ENCODE results near the gene MAP6.
A peak's percentile ranks its signal among the peaks of the same experiment; 100 is the strongest.

The MAP6 gene

DNA sequence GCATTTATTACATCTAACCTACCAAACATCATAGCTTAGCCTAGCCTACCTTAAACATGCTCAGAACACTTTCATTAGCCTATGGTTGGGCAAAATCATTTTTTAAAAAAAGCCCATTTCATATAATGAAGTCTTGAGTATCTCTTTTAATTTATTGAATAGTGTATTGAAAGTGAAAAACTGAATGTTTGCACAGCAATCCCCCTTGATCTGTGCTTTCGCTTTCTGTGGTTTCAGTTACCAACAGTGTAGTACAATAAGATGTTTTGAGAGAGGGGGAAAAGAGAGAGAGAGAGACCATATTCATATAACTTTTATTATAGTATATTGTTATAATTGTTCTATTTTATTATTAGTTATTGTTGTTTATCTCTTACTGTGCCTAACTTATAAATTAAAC, 8.4 kb upstream of the MAP6 start:
- no peaks in the 10 kb centered on the region for H3K79me2 ChIP-seq (ENCODE audit: control insufficient read depth, insufficient read depth, low read length, poor library complexity)
- H3K36me3 ChIP-seq (ENCODE audit: control insufficient read depth in 1 of 2, insufficient read depth in 2 of 2, low read length in 2 of 2), result no peaks in the 10 kb centered on the region
- no CpG with 5 or more reads among the region's 1 CpG for WGBS (ENCODE audit: extremely low coverage, insufficient coverage, insufficient read length)
- no peak overlapping the region for H2AK5ac ChIP-seq (ENCODE audit: low read length)
- H3K4ac ChIP-seq (ENCODE audit: low read depth, low read length), result no peak overlapping the region
- H3K9ac ChIP-seq (ENCODE audit: low read length), result no peak overlapping the region
- H3K9me3 ChIP-seq (ENCODE audit: insufficient read depth, low read depth, low read length), result peaks cover 1% of the 10 kb centered on the region
- no peak overlapping the region for H4K12ac ChIP-seq (ENCODE audit: low read depth, low read length)
- H3K18ac ChIP-seq (ENCODE audit: low read length), result no peak overlapping the region
- H4K8ac ChIP-seq (ENCODE audit: low read depth, low read length), result no peak overlapping the region
- H3K4me3 ChIP-seq (ENCODE audit: low read depth, low read length), result no peak overlapping the region
- no peaks in the 10 kb centered on the region for H3K79me1 ChIP-seq (ENCODE audit: low read length)
- no peak overlapping the region for H3K14ac ChIP-seq (ENCODE audit: low read length)
- no peak overlapping the region for H4K91ac ChIP-seq (ENCODE audit: low read depth, low read length)
- H3K23ac ChIP-seq (ENCODE audit: low read length), result no peak overlapping the region
- H2BK5ac ChIP-seq (ENCODE audit: low read depth, low read length, poor library complexity), result no peak overlapping the region
- H2BK120ac ChIP-seq (ENCODE audit: insufficient read depth, low read length, poor library complexity), result no peak overlapping the region
- H3K4me2 ChIP-seq (ENCODE audit: low read length), result no peak overlapping the region
- no peak overlapping the region for H2AFZ ChIP-seq (ENCODE audit: insufficient read depth, low read length, poor library complexity)
- no peak overlapping the region for H2BK12ac ChIP-seq (ENCODE audit: low read length)
- H3K27ac ChIP-seq (ENCODE audit: low read depth, low read length), result no peak overlapping the region
- no peaks in the 10 kb centered on the region for H3K27me3 ChIP-seq (ENCODE audit: insufficient read depth, low read length)
- DNase-seq, result no peak
- no peaks in the 10 kb centered on the region for H3K4me1 ChIP-seq (ENCODE audit: control insufficient read depth in 1 of 2, insufficient read depth in 2 of 2, low read length in 2 of 2)

DNA sequence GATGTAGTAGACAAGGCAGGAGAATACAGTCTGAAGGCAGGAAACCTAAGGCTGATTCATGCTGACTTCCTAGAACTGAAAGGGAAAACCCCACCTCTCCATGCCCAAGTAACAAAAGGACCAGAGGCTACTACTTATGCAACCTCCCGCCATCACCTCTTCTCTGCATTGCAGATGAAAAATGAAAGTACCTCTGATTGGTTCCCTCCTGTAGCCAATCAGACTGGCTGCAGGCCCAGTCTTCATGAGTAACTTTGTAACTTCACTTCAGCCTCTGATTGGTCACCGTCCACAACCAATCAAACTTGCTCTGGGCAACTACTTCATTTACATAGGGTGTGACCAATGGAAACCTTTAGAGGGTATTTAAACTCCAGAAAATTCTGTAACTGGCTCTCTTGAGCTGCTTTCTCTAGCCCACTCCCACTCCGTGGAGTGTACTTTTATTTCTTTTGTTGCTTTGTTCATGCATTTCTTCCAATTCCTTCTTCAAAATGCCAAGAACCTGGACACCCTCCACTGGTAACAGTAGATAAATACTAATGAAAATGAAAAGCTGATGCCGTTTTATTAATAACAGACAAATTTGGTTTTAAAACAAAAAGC, 5.2 kb upstream of the MAP6 start:
- Histone ChIP-seq H3K79me1 (ENCODE audit: low read length) (no peaks in the 10 kb centered on the region), H3K4me1 (ENCODE audit: control insufficient read depth in 1 of 2, insufficient read depth in 2 of 2, low read length in 2 of 2) (no peaks in the 10 kb centered on the region), H2BK12ac (ENCODE audit: low read length) (no peak overlapping the region), H3K79me2 (ENCODE audit: control insufficient read depth, insufficient read depth, low read length, poor library complexity) (no peaks in the 10 kb centered on the region), H3K9me3 (ENCODE audit: insufficient read depth, low read depth, low read length) (peaks cover 3% of the 10 kb centered on the region), H3K9ac (ENCODE audit: low read length) (no peak overlapping the region), H4K8ac (ENCODE audit: low read depth, low read length) (no peak overlapping the region), H4K12ac (ENCODE audit: low read depth, low read length) (no peak overlapping the region), H2BK5ac (ENCODE audit: low read depth, low read length, poor library complexity) (no peak overlapping the region), H3K18ac (ENCODE audit: low read length) (no peak overlapping the region), H4K91ac (ENCODE audit: low read depth, low read length) (no peak overlapping the region), H3K27me3 (ENCODE audit: insufficient read depth, low read length) (peaks cover 17% of the 10 kb centered on the region), H3K4me2 (ENCODE audit: low read length) (no peak overlapping the region), H3K36me3 (ENCODE audit: control insufficient read depth in 1 of 2, insufficient read depth in 2 of 2, low read length in 2 of 2) (no peaks in the 10 kb centered on the region), H2AFZ (ENCODE audit: insufficient read depth, low read length, poor library complexity) (no peak overlapping the region), H2AK5ac (ENCODE audit: low read length) (no peak overlapping the region), H3K27ac (ENCODE audit: low read depth, low read length) (no peak overlapping the region), H2BK120ac (ENCODE audit: insufficient read depth, low read length, poor library complexity) (no peak overlapping the region), H3K4ac (ENCODE audit: low read depth, low read length) (no peak overlapping the region), H3K14ac (ENCODE audit: low read length) (no peak overlapping the region), H3K23ac (ENCODE audit: low read length) (no peak overlapping the region), H3K4me3 (ENCODE audit: low read depth, low read length) (no peak overlapping the region)
- DNase-seq, result peak; percentile 12 to 30
- no CpG with 5 or more reads among the region's 4 CpGs for WGBS (ENCODE audit: extremely low coverage, insufficient coverage, insufficient read length)

DNA sequence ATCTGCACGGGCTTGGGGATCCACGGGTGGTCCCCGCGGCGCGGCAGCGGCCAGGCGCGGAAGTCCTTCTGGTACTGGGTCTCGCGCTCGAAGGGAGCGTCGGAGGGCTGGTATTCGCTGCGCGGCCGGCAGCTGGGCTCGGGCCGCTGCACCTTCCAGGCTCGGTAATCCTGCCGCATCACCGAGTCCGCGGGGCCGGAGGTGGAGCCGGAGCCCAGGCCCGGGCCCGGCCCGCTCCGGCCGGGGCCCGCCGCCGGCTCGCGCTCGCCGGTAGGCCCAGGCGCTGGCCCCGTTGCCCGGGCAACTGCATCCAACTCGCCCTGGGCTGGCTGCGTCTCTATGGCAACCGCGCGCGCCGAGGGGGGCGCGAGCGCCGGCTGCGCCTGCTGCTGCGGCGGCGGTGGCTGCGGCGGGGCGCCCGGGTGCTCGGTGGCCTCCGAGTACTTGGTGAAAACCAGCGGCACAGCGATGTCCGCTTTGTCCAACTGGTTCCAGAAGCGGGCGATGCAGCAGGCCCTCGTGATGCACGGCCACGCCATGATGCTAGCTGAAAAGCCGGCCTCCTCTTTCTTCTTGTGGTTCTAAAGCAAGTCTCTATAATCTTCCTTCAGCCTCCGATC, 897 bp downstream of the MAP6 start:
- H4K12ac ChIP-seq (ENCODE audit: low read depth, low read length), result no peak overlapping the region
- H3K9ac ChIP-seq (ENCODE audit: low read length), result no peak overlapping the region
- peak overlapping the region; percentile 54 for H3K4me3 ChIP-seq (ENCODE audit: low read depth, low read length)
- H2BK5ac ChIP-seq (ENCODE audit: low read depth, low read length, poor library complexity), result no peak overlapping the region
- H3K23ac ChIP-seq (ENCODE audit: low read length), result no peak overlapping the region
- no peaks in the 10 kb centered on the region for H3K79me1 ChIP-seq (ENCODE audit: low read length)
- H3K18ac ChIP-seq (ENCODE audit: low read length), result no peak overlapping the region
- no CpG with 5 or more reads among the region's 73 CpGs for WGBS (ENCODE audit: extremely low coverage, insufficient coverage, insufficient read length)
- H2BK12ac ChIP-seq (ENCODE audit: low read length), result no peak overlapping the region
- no peak overlapping the region for H3K14ac ChIP-seq (ENCODE audit: low read length)
- no peak overlapping the region for H4K91ac ChIP-seq (ENCODE audit: low read depth, low read length)
- no peaks in the 10 kb centered on the region for H3K79me2 ChIP-seq (ENCODE audit: control insufficient read depth, insufficient read depth, low read length, poor library complexity)
- no peaks in the 10 kb centered on the region for H3K36me3 ChIP-seq (ENCODE audit: control insufficient read depth in 1 of 2, insufficient read depth in 2 of 2, low read length in 2 of 2)
- peaks cover 3% of the 10 kb centered on the region for H3K9me3 ChIP-seq (ENCODE audit: insufficient read depth, low read depth, low read length)
- no peak overlapping the region for H2BK120ac ChIP-seq (ENCODE audit: insufficient read depth, low read length, poor library complexity)
- peak overlapping the region; percentile 84 for H3K4me2 ChIP-seq (ENCODE audit: low read length)
- peaks cover 6 to 10% of the 10 kb centered on the region in 2 experiments for H3K4me1 ChIP-seq (ENCODE audit: control insufficient read depth in 1 of 2, insufficient read depth in 2 of 2, low read length in 2 of 2)
- no peak overlapping the region for H4K8ac ChIP-seq (ENCODE audit: low read depth, low read length)
- no peak overlapping the region for H2AK5ac ChIP-seq (ENCODE audit: low read length)
- peaks cover 56% of the 10 kb centered on the region for H3K27me3 ChIP-seq (ENCODE audit: insufficient read depth, low read length)
- peak in 1 of 2 donors; percentile 17 for DNase-seq
- no peak overlapping the region for H2AFZ ChIP-seq (ENCODE audit: insufficient read depth, low read length, poor library complexity)
- no peak overlapping the region for H3K27ac ChIP-seq (ENCODE audit: low read depth, low read length)
- no peak overlapping the region for H3K4ac ChIP-seq (ENCODE audit: low read depth, low read length)

DNA sequence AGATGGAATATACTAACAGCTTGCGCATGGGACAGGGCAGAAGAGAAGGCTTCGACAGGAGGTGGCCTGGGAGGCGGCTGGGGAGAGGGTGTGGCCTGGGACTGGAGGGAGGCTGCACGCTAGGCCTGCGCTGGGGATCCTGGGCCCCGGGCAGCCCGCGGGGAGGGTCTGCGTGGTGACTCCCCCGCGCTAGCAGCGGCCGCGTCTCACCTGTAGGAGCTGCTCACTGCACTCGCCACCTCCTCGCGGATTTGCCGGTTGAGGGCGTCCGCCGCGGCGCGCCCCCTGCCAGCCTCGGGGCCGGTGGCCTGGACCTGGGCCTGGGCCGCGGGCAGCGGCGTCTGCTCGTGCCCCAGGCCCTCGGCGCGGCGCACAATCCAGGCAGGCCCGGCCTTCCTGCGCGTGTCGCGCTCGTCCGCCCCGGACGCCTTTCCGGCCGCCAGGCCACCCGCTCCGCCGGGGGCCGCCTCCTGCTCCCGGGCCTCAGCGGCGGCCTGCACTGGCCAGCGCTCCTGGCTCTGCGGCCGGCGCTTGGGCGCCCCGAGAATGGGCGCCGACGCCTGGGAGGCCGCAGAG, 1.5 kb downstream of the MAP6 start:
- no peak overlapping the region for H3K4ac ChIP-seq (ENCODE audit: low read depth, low read length)
- H3K4me1 ChIP-seq (ENCODE audit: control insufficient read depth in 1 of 2, insufficient read depth in 2 of 2, low read length in 2 of 2), result peaks cover 6 to 10% of the 10 kb centered on the region in 2 experiments
- no peak overlapping the region for H2BK120ac ChIP-seq (ENCODE audit: insufficient read depth, low read length, poor library complexity)
- H3K14ac ChIP-seq (ENCODE audit: low read length), result no peak overlapping the region
- no peak overlapping the region for H2AFZ ChIP-seq (ENCODE audit: insufficient read depth, low read length, poor library complexity)
- H3K9ac ChIP-seq (ENCODE audit: low read length), result no peak overlapping the region
- no peak overlapping the region for H2BK12ac ChIP-seq (ENCODE audit: low read length)
- no peak overlapping the region for H4K91ac ChIP-seq (ENCODE audit: low read depth, low read length)
- H3K4me2 ChIP-seq (ENCODE audit: low read length), result peak overlapping the region; percentile 84
- H3K27ac ChIP-seq (ENCODE audit: low read depth, low read length), result no peak overlapping the region
- peak in 1 of 2 donors; percentile 17 for DNase-seq
- H4K8ac ChIP-seq (ENCODE audit: low read depth, low read length), result no peak overlapping the region
- H3K23ac ChIP-seq (ENCODE audit: low read length), result no peak overlapping the region
- peaks cover 56% of the 10 kb centered on the region for H3K27me3 ChIP-seq (ENCODE audit: insufficient read depth, low read length)
- H2AK5ac ChIP-seq (ENCODE audit: low read length), result no peak overlapping the region
- H3K9me3 ChIP-seq (ENCODE audit: insufficient read depth, low read depth, low read length), result peaks cover 3% of the 10 kb centered on the region
- no peak overlapping the region for H4K12ac ChIP-seq (ENCODE audit: low read depth, low read length)
- H3K4me3 ChIP-seq (ENCODE audit: low read depth, low read length), result peak overlapping the region; percentile 54
- H3K18ac ChIP-seq (ENCODE audit: low read length), result no peak overlapping the region
- H3K79me2 ChIP-seq (ENCODE audit: control insufficient read depth, insufficient read depth, low read length, poor library complexity), result no peaks in the 10 kb centered on the region
- no CpG with 5 or more reads among the region's 63 CpGs for WGBS (ENCODE audit: extremely low coverage, insufficient coverage, insufficient read length)
- H3K36me3 ChIP-seq (ENCODE audit: control insufficient read depth in 1 of 2, insufficient read depth in 2 of 2, low read length in 2 of 2), result no peaks in the 10 kb centered on the region
- H3K79me1 ChIP-seq (ENCODE audit: low read length), result no peaks in the 10 kb centered on the region
- H2BK5ac ChIP-seq (ENCODE audit: low read depth, low read length, poor library complexity), result no peak overlapping the region

All from trophoblast cell (in vitro differentiated cells and primary cell).